HEK293 (cell line): ENCODE results near the gene PFDN5.

Source experiments
- CTCF ChIA-PET: fragments of 350-600 bp; formaldehyde crosslinking; extraction: SDS; loops from one replicate; lab custom pipeline; 2021; ENCODE audit warnings: antibody characterized with exemption; lab: Yijun Ruan, JAX
- POLR2A ChIA-PET: fragments of 300-600 bp; formaldehyde crosslinking; extraction: SDS; loops from one replicate; lab custom pipeline; 2020; ENCODE audit warnings: antibody characterized with exemption, inconsistent platforms; lab: Yijun Ruan, JAX
- H3K27ac ChIP-seq: fragments of 200-500 bp; sonication (Bioruptor generic); 2 replicates; pipeline ENCODE4 v1.5.1; 2014; ENCODE audit warnings: low read depth, low read length, control low read depth, inconsistent platforms; ENCODE audit errors: extremely low read depth
- H3K36me3 ChIP-seq, 2 experiments: fragments of 200-500 bp in 1 of 2; sonication (Bioruptor generic) in 1 of 2; 1 replicate in 1 of 2; 2 replicates in 1 of 2; pipeline ENCODE4 v1.5.1; 2014 to 2017; ENCODE audit warnings: inconsistent platforms in 2 of 2, low read length in 2 of 2; ENCODE audit not compliant: control insufficient read depth in 2 of 2, insufficient read depth in 1 of 2
- H3K4me1 ChIP-seq: fragments of 200-500 bp; sonication (Bioruptor generic); 2 replicates; pipeline ENCODE4 v1.5.1; 2014; ENCODE audit warnings: mild to moderate bottlenecking, low read length, inconsistent platforms; ENCODE audit not compliant: control insufficient read depth, insufficient read depth
- H3K4me3 ChIP-seq: 2 replicates; pipeline ENCODE4 v1.5.1; 2011; ENCODE audit warnings: low read depth, mild to moderate bottlenecking, control low read depth, low read length, moderate library complexity
- H3K9me3 ChIP-seq: fragments of 200-500 bp; sonication (Bioruptor generic); 2 replicates; pipeline ENCODE4 v1.5.1; 2014; ENCODE audit warnings: low read depth, low read length, inconsistent platforms; ENCODE audit not compliant: control insufficient read depth, insufficient read depth
- FEZF1 ChIP-seq: fragments of 450-650 bp; formaldehyde crosslinking; IDR thresholded peaks from 2 replicates; pipeline ENCODE4 v1.5.1; 2016; ENCODE audit warnings: missing biosample characterization, missing genetic modification characterization
- HOXC10 ChIP-seq: sonication (generic); formaldehyde crosslinking; IDR thresholded peaks from 2 replicates; pipeline ENCODE4 v1.8.1; 2023; ENCODE audit warnings: mild to moderate bottlenecking, missing genetic modification reagents
- KLF10 ChIP-seq: fragments of 450-650 bp; IDR thresholded peaks from 2 replicates; pipeline ENCODE4 v1.5.1; 2018; ENCODE audit warnings: missing biosample characterization, mild to moderate bottlenecking, missing genetic modification characterization
- KLF7 ChIP-seq: fragments of 450-650 bp; formaldehyde crosslinking; IDR thresholded peaks from 2 replicates; pipeline ENCODE4 v1.5.1; 2016; ENCODE audit warnings: missing biosample characterization, missing genetic modification characterization, borderline replicate concordance
- MZF1 ChIP-seq: fragments of 450-650 bp; formaldehyde crosslinking; IDR thresholded peaks from 2 replicates; pipeline ENCODE4 v1.5.1; 2017; ENCODE audit warnings: missing biosample characterization, missing genetic modification characterization, borderline replicate concordance
- PRDM1 ChIP-seq: fragments of 450-650 bp; formaldehyde crosslinking; IDR thresholded peaks from 2 replicates; pipeline ENCODE4; 2016; ENCODE audit warnings: missing biosample characterization, missing genetic modification characterization
- ZNF112 ChIP-seq: fragments of 450-650 bp; formaldehyde crosslinking; IDR thresholded peaks from 2 replicates; pipeline ENCODE4 v1.5.0; 2017; ENCODE audit warnings: missing biosample characterization, missing genetic modification characterization
- ZNF114 ChIP-seq: fragments of 450-650 bp; formaldehyde crosslinking; IDR thresholded peaks from 2 replicates; pipeline ENCODE4 v1.5.0; 2017; ENCODE audit warnings: missing biosample characterization, missing genetic modification characterization
- ZNF140 ChIP-seq: fragments of 450-650 bp; formaldehyde crosslinking; IDR thresholded peaks from 2 replicates; pipeline ENCODE4 v1.5.1; 2016; ENCODE audit warnings: missing biosample characterization, missing genetic modification characterization
- ZNF157 ChIP-seq: fragments of 450-650 bp; formaldehyde crosslinking; IDR thresholded peaks from 2 replicates; pipeline ENCODE4 v1.5.1; 2016; ENCODE audit warnings: missing biosample characterization, missing genetic modification characterization
- ZNF274 ChIP-seq, 2 experiments: fragments of 200-500 bp in 1 of 2; fragments of 450-650 bp in 1 of 2; sonication (Bioruptor generic) in 1 of 2; formaldehyde crosslinking in 1 of 2; IDR thresholded peaks; 2 replicates each; pipeline versions ENCODE4 v1.5.1 to v1.6.1; 2014 to 2016; ENCODE audit warnings: borderline replicate concordance in 1 of 2, inconsistent platforms in 1 of 2, low read length in 1 of 2, missing biosample characterization in 1 of 2, missing genetic modification characterization in 1 of 2
- ZNF302 ChIP-seq: fragments of 450-650 bp; formaldehyde crosslinking; IDR thresholded peaks from 2 replicates; pipeline ENCODE4 v1.5.1; 2016; ENCODE audit warnings: missing biosample characterization, missing genetic modification characterization, low read depth
- ZNF341 ChIP-seq: fragments of 450-650 bp; formaldehyde crosslinking; IDR thresholded peaks from 2 replicates; pipeline ENCODE4; 2016; ENCODE audit warnings: low read depth, missing biosample characterization, missing genetic modification characterization
- ZNF426 ChIP-seq: fragments of 450-650 bp; formaldehyde crosslinking; IDR thresholded peaks from 2 replicates; pipeline ENCODE4 v1.5.1; 2017; ENCODE audit warnings: missing biosample characterization, missing genetic modification characterization, mild to moderate bottlenecking, inconsistent platforms, moderate library complexity
- ZNF555 ChIP-seq: fragments of 450-650 bp; formaldehyde crosslinking; conservative IDR thresholded peaks from 2 replicates; pipeline ENCODE4 v1.5.1; 2017; ENCODE audit warnings: missing biosample characterization, mild to moderate bottlenecking, missing genetic modification characterization, inconsistent platforms
- ZNF768 ChIP-seq: fragments of 450-650 bp; formaldehyde crosslinking; IDR thresholded peaks from 2 replicates; pipeline ENCODE4 v1.5.1; 2018; ENCODE audit warnings: missing biosample characterization, mild to moderate bottlenecking, missing genetic modification characterization
- ZNF792 ChIP-seq: fragments of 450-650 bp; formaldehyde crosslinking; IDR thresholded peaks from 2 replicates; pipeline ENCODE4 v1.5.1; 2016; ENCODE audit warnings: missing biosample characterization, missing genetic modification characterization
- ZSCAN30 ChIP-seq: fragments of 450-650 bp; IDR thresholded peaks from 2 replicates; pipeline ENCODE4 v1.5.1; 2018; ENCODE audit warnings: missing biosample characterization, mild to moderate bottlenecking, missing genetic modification characterization, moderate library complexity
- TF ChIP-seq, protein P1 (sequence below): fragments of 450-650 bp; formaldehyde crosslinking; IDR thresholded peaks from 2 replicates; pipeline ENCODE4 v1.5.1; 2016; ENCODE audit warnings: missing biosample characterization, missing genetic modification characterization
- TF ChIP-seq, protein P2 (sequence below): fragments of 450-650 bp; formaldehyde crosslinking; IDR thresholded peaks from 2 replicates; pipeline ENCODE4 v1.5.1; 2016; ENCODE audit warnings: missing biosample characterization, missing genetic modification characterization
- TF ChIP-seq, protein P3 (sequence below): fragments of 450-650 bp; formaldehyde crosslinking; IDR thresholded peaks from 2 replicates; pipeline ENCODE4 v1.5.1; 2016; ENCODE audit warnings: missing biosample characterization, missing genetic modification characterization
- TF ChIP-seq, protein P4 (sequence below): fragments of 450-650 bp; formaldehyde crosslinking; IDR thresholded peaks from 2 replicates; pipeline ENCODE4 v1.5.1; 2016; ENCODE audit warnings: missing biosample characterization, missing genetic modification characterization
- TF ChIP-seq, protein P5 (sequence below): fragments of 450-650 bp; formaldehyde crosslinking; IDR thresholded peaks from 2 replicates; pipeline ENCODE4 v1.5.1; 2017; ENCODE audit warnings: missing biosample characterization, missing genetic modification characterization
- TF ChIP-seq, protein P6 (sequence below): fragments of 450-650 bp; formaldehyde crosslinking; IDR thresholded peaks from 2 replicates; pipeline ENCODE4 v1.5.1; 2016; ENCODE audit warnings: missing biosample characterization, missing genetic modification characterization
- TF ChIP-seq, protein P7 (sequence below): fragments of 450-650 bp; formaldehyde crosslinking; IDR thresholded peaks from 2 replicates; pipeline ENCODE4 v1.5.1; 2017; ENCODE audit warnings: missing biosample characterization, missing genetic modification characterization

Gene PFDN5

DNA sequence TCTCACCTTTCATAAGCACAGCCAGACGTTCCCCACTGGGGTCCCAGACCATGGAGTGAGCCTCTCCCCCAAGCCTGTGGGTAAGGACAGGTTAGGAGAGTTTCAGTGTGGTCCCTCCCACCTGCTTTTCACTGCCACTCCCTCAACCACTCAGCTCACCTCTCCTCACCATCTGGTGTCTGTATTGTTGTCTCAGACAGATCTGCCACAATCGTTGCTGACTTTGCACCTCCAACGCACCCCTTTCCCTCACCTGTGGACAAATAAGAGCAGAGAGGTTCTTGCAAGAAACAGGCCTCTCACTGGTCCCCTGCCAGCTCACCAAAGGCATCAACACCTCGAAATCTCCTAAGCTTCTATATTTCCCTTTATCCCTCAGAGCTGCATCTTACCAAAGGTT is 12.9 kb downstream of the PFDN5 start:
- no peak for TF ChIP-seq HOXC10 (CRISPR knock-in tag)
- TF ChIP-seq ZNF140, result no peak
- TF ChIP-seq ZNF426 (tag by site-specific recombination), result no peak
- no peak for TF ChIP-seq FEZF1
- no peak for TF ChIP-seq KLF7 (tag by site-specific recombination)
- TF ChIP-seq ZNF341, result no peak
- TF ChIP-seq ZNF112 (tag by site-specific recombination), result no peak
- no peak for TF ChIP-seq KLF10 (tag by site-specific recombination)
- TF ChIP-seq, protein P1, sequence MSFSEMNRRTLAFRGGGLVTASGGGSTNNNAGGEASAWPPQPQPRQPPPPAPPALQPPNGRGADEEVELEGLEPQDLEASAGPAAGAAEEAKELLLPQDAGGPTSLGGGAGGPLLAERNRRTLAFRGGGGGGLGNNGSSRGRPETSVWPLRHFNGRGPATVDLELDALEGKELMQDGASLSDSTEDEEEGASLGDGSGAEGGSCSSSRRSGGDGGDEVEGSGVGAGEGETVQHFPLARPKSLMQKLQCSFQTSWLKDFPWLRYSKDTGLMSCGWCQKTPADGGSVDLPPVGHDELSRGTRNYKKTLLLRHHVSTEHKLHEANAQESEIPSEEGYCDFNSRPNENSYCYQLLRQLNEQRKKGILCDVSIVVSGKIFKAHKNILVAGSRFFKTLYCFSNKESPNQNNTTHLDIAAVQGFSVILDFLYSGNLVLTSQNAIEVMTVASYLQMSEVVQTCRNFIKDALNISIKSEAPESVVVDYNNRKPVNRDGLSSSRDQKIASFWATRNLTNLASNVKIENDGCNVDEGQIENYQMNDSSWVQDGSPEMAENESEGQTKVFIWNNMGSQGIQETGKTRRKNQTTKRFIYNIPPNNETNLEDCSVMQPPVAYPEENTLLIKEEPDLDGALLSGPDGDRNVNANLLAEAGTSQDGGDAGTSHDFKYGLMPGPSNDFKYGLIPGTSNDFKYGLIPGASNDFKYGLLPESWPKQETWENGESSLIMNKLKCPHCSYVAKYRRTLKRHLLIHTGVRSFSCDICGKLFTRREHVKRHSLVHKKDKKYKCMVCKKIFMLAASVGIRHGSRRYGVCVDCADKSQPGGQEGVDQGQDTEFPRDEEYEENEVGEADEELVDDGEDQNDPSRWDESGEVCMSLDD (tag by site-specific recombination), result no peak
- TF ChIP-seq ZSCAN30, result no peak
- TF ChIP-seq ZNF792 (tag by site-specific recombination), result no peak
- no peak for TF ChIP-seq ZNF555
- TF ChIP-seq, all 188 proteins: peak for 0
- H3K4me1 ChIP-seq, result no peaks in the 10 kb centered on the region
- H3K9me3 ChIP-seq, result no peaks in the 10 kb centered on the region
- ChIA-PET CTCF (interaction anchor here (0.6 to 5.1 kb wide), 3 partner anchors 13 to 200 kb away, joined by 4 to 34 read pairs (median 5); partner anchors contain the start of gene AAAS), POLR2A (interaction anchor here (0.6 to 3.6 kb wide), 5 partner anchors 9 to 43 kb away, joined by 3 to 13 read pairs (median 4); partner anchors contain the start of genes AAAS and MYG1)
- H3K36me3 ChIP-seq, result peaks cover 20 to 65% of the 10 kb centered on the region in 2 experiments
- no peak overlapping the region for H3K27ac ChIP-seq
- no peak overlapping the region for H3K4me3 ChIP-seq

DNA sequence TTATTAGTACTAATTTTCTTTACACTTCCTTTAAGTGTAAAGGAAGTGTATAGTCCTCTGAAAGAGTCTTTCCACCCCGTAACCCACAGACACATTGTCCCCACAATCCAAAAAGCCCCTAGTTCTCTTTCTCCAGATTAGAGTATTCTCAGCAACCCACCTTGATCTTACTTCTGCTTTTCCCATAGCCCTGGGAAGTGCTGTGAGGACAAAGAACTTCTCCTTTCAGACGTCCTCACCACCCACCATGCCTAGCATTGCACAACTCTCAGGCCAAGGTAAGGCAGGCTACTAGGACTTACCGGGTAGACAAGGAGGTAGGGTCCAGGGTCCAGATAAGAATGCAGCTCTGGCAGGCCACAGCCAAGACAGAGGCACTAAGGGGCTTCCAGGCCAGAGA is 18.7 kb downstream of the PFDN5 start:
- POLR2A ChIA-PET, result interaction anchor here (0.7 kb wide), 1 partner anchor 7 kb away, joined by 5 read pairs; the partner anchor contains the start of gene AAAS
- Histone ChIP-seq H3K27ac (no peak overlapping the region), H3K9me3 (no peaks in the 10 kb centered on the region), H3K36me3 (peaks cover 22 to 59% of the 10 kb centered on the region in 2 experiments), H3K4me1 (no peaks in the 10 kb centered on the region), H3K4me3 (no peak overlapping the region)
- CTCF ChIA-PET, result no interaction called here
- TF ChIP-seq ZNF274 (IDR thresholded peaks at IDR 0.05; ENCODE audit: low read length) (no peak), ZNF274 (tag by site-specific recombination; IDR thresholded peaks at IDR 0.05; ENCODE audit: borderline replicate concordance) (no peak), ZNF768 (tag by site-specific recombination) (no peak), PRDM1 (tag by site-specific recombination) (no peak), ZNF157 (tag by site-specific recombination) (no peak), ZNF114 (tag by site-specific recombination) (no peak), ZNF302 (tag by site-specific recombination) (no peak), MZF1 (tag by site-specific recombination) (no peak)
- TF ChIP-seq, protein P2, sequence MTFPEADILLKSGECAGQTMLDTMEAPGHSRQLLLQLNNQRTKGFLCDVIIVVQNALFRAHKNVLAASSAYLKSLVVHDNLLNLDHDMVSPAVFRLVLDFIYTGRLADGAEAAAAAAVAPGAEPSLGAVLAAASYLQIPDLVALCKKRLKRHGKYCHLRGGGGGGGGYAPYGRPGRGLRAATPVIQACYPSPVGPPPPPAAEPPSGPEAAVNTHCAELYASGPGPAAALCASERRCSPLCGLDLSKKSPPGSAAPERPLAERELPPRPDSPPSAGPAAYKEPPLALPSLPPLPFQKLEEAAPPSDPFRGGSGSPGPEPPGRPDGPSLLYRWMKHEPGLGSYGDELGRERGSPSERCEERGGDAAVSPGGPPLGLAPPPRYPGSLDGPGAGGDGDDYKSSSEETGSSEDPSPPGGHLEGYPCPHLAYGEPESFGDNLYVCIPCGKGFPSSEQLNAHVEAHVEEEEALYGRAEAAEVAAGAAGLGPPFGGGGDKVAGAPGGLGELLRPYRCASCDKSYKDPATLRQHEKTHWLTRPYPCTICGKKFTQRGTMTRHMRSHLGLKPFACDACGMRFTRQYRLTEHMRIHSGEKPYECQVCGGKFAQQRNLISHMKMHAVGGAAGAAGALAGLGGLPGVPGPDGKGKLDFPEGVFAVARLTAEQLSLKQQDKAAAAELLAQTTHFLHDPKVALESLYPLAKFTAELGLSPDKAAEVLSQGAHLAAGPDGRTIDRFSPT, result no peak
- TF ChIP-seq, protein P3, sequence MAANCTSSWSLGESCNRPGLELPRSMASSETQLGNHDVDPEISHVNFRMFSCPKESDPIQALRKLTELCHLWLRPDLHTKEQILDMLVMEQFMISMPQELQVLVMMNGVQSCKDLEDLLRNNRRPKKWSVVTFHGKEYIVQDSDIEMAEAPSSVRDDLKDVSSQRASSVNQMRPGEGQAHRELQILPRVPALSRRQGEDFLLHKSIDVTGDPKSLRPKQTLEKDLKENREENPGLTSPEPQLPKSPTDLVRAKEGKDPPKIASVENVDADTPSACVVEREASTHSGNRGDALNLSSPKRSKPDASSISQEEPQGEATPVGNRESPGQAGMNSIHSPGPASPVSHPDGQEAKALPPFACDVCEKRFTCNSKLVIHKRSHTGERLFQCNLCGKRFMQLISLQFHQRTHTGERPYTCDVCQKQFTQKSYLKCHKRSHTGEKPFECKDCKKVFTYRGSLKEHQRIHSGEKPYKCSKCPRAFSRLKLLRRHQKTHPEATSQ (tag by site-specific recombination), result no peak
- TF ChIP-seq, protein P4, sequence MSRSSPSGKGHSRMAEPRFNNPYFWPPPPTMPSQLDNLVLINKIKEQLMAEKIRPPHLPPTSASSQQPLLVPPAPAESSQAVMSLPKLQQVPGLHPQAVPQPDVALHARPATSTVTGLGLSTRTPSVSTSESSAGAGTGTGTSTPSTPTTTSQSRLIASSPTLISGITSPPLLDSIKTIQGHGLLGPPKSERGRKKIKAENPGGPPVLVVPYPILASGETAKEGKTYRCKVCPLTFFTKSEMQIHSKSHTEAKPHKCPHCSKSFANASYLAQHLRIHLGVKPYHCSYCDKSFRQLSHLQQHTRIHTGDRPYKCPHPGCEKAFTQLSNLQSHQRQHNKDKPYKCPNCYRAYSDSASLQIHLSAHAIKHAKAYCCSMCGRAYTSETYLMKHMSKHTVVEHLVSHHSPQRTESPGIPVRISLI (tag by site-specific recombination), result no peak
- TF ChIP-seq, protein P5, sequence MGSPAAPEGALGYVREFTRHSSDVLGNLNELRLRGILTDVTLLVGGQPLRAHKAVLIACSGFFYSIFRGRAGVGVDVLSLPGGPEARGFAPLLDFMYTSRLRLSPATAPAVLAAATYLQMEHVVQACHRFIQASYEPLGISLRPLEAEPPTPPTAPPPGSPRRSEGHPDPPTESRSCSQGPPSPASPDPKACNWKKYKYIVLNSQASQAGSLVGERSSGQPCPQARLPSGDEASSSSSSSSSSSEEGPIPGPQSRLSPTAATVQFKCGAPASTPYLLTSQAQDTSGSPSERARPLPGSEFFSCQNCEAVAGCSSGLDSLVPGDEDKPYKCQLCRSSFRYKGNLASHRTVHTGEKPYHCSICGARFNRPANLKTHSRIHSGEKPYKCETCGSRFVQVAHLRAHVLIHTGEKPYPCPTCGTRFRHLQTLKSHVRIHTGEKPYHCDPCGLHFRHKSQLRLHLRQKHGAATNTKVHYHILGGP (tag by site-specific recombination), result no peak
- TF ChIP-seq, protein P6, sequence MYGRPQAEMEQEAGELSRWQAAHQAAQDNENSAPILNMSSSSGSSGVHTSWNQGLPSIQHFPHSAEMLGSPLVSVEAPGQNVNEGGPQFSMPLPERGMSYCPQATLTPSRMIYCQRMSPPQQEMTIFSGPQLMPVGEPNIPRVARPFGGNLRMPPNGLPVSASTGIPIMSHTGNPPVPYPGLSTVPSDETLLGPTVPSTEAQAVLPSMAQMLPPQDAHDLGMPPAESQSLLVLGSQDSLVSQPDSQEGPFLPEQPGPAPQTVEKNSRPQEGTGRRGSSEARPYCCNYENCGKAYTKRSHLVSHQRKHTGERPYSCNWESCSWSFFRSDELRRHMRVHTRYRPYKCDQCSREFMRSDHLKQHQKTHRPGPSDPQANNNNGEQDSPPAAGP (tag by site-specific recombination), result no peak
- TF ChIP-seq, protein P7, sequence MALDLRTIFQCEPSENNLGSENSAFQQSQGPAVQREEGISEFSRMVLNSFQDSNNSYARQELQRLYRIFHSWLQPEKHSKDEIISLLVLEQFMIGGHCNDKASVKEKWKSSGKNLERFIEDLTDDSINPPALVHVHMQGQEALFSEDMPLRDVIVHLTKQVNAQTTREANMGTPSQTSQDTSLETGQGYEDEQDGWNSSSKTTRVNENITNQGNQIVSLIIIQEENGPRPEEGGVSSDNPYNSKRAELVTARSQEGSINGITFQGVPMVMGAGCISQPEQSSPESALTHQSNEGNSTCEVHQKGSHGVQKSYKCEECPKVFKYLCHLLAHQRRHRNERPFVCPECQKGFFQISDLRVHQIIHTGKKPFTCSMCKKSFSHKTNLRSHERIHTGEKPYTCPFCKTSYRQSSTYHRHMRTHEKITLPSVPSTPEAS (tag by site-specific recombination), result no peak
